Loucy (cell line): Measurements from ENCODE around the gene CARD8.

ENCODE experiments used
- H2AFZ ChIP-seq: fragments of 200-600 bp; sonication (generic); 2 replicates; pipeline ENCODE4 v1.6.0; 2016; ENCODE audit warnings: antibody characterized with exemption, mild to moderate bottlenecking, low read length, moderate library complexity
- H3F3A ChIP-seq: fragments of 200-600 bp; 2 replicates; pipeline ENCODE4 v1.6.0; 2016; ENCODE audit warnings: antibody characterized with exemption, low read depth, mild to moderate bottlenecking
- H3K27me3 ChIP-seq: fragments of 200-600 bp; sonication (generic); 2 replicates; pipeline ENCODE4 v1.6.1; 2014; ENCODE audit warnings: low read length, mild to moderate bottlenecking; ENCODE audit not compliant: insufficient read depth, poor library complexity, severe bottlenecking
- H3K36me3 ChIP-seq: fragments of 200-600 bp; sonication (generic); 2 replicates; pipeline ENCODE4 v1.6.1; 2016; ENCODE audit warnings: low read length; ENCODE audit not compliant: insufficient read depth
- H3K4me1 ChIP-seq: fragments of 200-600 bp; sonication (generic); 2 replicates; pipeline ENCODE4 v1.5.1; 2014; ENCODE audit warnings: low read length, mild to moderate bottlenecking; ENCODE audit not compliant: insufficient read depth, poor library complexity, severe bottlenecking
- H3K4me2 ChIP-seq: fragments of 200-600 bp; sonication (generic); 2 replicates; pipeline ENCODE4 v1.6.0; 2014; ENCODE audit warnings: antibody characterized with exemption, low read length, low read depth, mild to moderate bottlenecking; ENCODE audit not compliant: poor library complexity, severe bottlenecking
- H3K4me3 ChIP-seq: fragments of 200-600 bp; sonication (generic); 2 replicates; pipeline ENCODE4 v1.5.1; 2014; ENCODE audit warnings: low read length, mild to moderate bottlenecking, mixed read lengths; ENCODE audit not compliant: poor library complexity, severe bottlenecking
- H3K79me2 ChIP-seq: fragments of 200-600 bp; sonication (generic); 2 replicates; pipeline ENCODE4 v1.6.1; 2014; ENCODE audit warnings: low read length; ENCODE audit not compliant: insufficient read depth
- H3K9ac ChIP-seq: fragments of 200-600 bp; sonication (generic); 2 replicates; pipeline ENCODE4 v1.6.0; 2014; ENCODE audit warnings: mild to moderate bottlenecking, low read depth, low read length, moderate library complexity; ENCODE audit not compliant: poor library complexity, severe bottlenecking
- H3K9me2 ChIP-seq: fragments of 200-600 bp; sonication (generic); replicated peaks from 2 replicates; pipeline ENCODE4 v1.6.1; 2016; ENCODE audit warnings: low read depth, low read length, mixed read lengths
- H3K9me3 ChIP-seq: fragments of 200-600 bp; sonication (generic); 2 replicates; pipeline ENCODE4 v1.6.1; 2014; ENCODE audit warnings: mild to moderate bottlenecking, antibody characterized with exemption, low read length, low read depth; ENCODE audit not compliant: insufficient read depth
- H4K20me1 ChIP-seq: fragments of 200-600 bp; sonication (generic); 2 replicates; pipeline ENCODE4 v1.6.0; 2014; ENCODE audit warnings: antibody characterized with exemption, low read length, mild to moderate bottlenecking; ENCODE audit not compliant: insufficient read depth, poor library complexity, severe bottlenecking
- EZH2phosphoT487 ChIP-seq: fragments of 200-600 bp; IDR thresholded peaks from 2 replicates; pipeline ENCODE4 v1.6.1; 2018; ENCODE audit warnings: antibody characterized with exemption, mild to moderate bottlenecking, moderate library complexity, borderline replicate concordance
- TF ChIP-seq, protein P1 (sequence below): fragments of 200-600 bp; sonication (generic); conservative IDR thresholded peaks from 2 replicates; pipeline ENCODE4 v1.5.1; 2014; ENCODE audit warnings: mild to moderate bottlenecking, antibody characterized with exemption, low read length

Gene CARD8

DNA sequence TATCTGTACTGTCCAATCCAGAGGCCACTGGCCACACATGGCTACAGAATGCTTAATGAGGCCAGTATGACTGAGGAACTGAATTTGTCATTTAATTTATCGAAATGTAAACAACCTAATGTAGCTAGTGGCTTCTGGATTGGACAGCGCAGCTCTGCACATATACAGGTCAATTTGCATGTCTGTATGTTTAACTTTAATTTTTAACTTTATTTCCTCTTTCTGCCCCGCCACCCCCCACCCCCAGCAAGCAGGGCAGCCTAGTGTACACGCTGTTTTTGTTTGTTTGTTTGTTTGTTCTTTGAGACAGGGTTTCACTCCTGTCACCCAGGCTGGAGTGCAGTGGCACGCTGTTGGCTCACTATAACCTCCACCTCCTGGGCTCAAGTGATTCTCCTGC is 69.7 kb downstream of the CARD8 start:
- H2AFZ ChIP-seq, result no peak overlapping the region
- no peaks in the 10 kb centered on the region for H3F3A ChIP-seq
- H3K4me2 ChIP-seq, result no peak overlapping the region
- no peaks in the 10 kb centered on the region for H4K20me1 ChIP-seq
- no peak overlapping the region for H3K9ac ChIP-seq
- TF ChIP-seq, protein P1, sequence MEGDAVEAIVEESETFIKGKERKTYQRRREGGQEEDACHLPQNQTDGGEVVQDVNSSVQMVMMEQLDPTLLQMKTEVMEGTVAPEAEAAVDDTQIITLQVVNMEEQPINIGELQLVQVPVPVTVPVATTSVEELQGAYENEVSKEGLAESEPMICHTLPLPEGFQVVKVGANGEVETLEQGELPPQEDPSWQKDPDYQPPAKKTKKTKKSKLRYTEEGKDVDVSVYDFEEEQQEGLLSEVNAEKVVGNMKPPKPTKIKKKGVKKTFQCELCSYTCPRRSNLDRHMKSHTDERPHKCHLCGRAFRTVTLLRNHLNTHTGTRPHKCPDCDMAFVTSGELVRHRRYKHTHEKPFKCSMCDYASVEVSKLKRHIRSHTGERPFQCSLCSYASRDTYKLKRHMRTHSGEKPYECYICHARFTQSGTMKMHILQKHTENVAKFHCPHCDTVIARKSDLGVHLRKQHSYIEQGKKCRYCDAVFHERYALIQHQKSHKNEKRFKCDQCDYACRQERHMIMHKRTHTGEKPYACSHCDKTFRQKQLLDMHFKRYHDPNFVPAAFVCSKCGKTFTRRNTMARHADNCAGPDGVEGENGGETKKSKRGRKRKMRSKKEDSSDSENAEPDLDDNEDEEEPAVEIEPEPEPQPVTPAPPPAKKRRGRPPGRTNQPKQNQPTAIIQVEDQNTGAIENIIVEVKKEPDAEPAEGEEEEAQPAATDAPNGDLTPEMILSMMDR, result no peak
- TF ChIP-seq EZH2phosphoT487, result no peak
- H3K9me3 ChIP-seq, result peaks cover 5% of the 10 kb centered on the region; the same call in 1 of the 2 replicates
- no peak overlapping the region for H3K4me3 ChIP-seq
- no peaks in the 10 kb centered on the region for H3K36me3 ChIP-seq
- no peaks in the 10 kb centered on the region for H3K27me3 ChIP-seq
- H3K79me2 ChIP-seq, result no peaks in the 10 kb centered on the region
- no peaks in the 10 kb centered on the region for H3K9me2 ChIP-seq
- H3K4me1 ChIP-seq, result no peaks in the 10 kb centered on the region

DNA sequence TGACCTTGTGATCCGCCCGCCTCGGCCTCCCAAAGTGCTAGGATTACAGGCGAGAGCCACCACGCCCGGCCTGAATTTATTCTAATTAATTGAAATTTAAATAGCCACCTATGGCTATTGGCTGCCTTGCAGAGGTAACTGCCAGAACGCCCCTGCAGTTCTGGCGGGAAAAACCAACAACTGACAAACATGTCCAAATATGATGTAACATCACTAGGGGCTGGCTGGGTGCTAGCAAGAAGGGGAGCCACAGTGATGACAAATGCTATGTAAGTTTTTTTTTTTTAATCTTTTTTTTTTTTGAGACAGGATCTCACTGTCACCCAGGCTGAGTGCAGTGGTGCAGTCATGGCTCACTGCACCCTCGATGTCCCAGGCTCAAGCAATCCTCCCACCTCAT is 72.4 kb downstream of the CARD8 start:
- Histone ChIP-seq H3K4me2 (no peak overlapping the region), H3K9me2 (no peaks in the 10 kb centered on the region), H4K20me1 (no peaks in the 10 kb centered on the region), H3K9ac (no peak overlapping the region), H3F3A (no peaks in the 10 kb centered on the region), H3K79me2 (no peaks in the 10 kb centered on the region), H2AFZ (no peak overlapping the region), H3K4me1 (no peaks in the 10 kb centered on the region), H3K9me3 (peaks cover 5% of the 10 kb centered on the region; the same call in 1 of the 2 replicates), H3K4me3 (no peak overlapping the region), H3K27me3 (no peaks in the 10 kb centered on the region), H3K36me3 (no peaks in the 10 kb centered on the region)
- no peak for TF ChIP-seq EZH2phosphoT487
- TF ChIP-seq, protein P1, result no peak

DNA sequence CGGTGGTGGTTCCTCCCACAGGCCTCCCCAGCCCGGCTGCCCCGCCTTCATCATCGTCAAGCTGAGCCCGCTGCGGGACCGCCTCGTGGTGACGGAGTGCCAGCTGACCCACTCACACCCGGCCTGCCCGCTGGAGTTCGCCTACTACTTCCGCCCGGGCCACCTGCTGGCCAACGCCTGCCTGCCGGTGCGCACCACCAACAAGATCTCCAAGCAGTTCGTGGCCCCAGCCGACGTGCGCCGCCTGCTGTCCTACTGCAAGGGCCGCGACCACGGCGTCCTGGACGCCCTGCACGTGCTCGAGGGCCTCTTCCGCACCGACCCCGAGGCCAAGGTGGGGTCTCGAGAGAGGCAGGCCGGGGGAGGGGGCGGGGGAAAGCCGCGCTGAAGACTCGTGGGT is 73.3 kb downstream of the CARD8 start:
- no peaks in the 10 kb centered on the region for H3K9me2 ChIP-seq
- H4K20me1 ChIP-seq, result no peaks in the 10 kb centered on the region
- H3F3A ChIP-seq, result no peaks in the 10 kb centered on the region
- no peaks in the 10 kb centered on the region for H3K79me2 ChIP-seq
- H3K4me2 ChIP-seq, result no peak overlapping the region
- no peak overlapping the region for H2AFZ ChIP-seq
- TF ChIP-seq, protein P1, result no peak
- no peak for TF ChIP-seq EZH2phosphoT487
- peaks cover 5% of the 10 kb centered on the region; the same call in 1 of the 2 replicates for H3K9me3 ChIP-seq
- no peak overlapping the region for H3K4me3 ChIP-seq
- H3K9ac ChIP-seq, result no peak overlapping the region
- no peaks in the 10 kb centered on the region for H3K4me1 ChIP-seq
- no peaks in the 10 kb centered on the region for H3K27me3 ChIP-seq
- no peaks in the 10 kb centered on the region for H3K36me3 ChIP-seq
